Esophagus squamous epithelium (tissue), 4 donors: ENCODE results near the gene PROB1.

Source experiments
- CTCF ChIP-seq, 6 experiments: fragments of 450-650 bp in 4 of 6; fragments of 200-600 bp in 2 of 6; sonication (generic) in 2 of 6; IDR thresholded peaks; one replicate each; pipeline ENCODE4 v1.5.1; 2016 to 2019; ENCODE audit warnings: antibody characterized with exemption in 6 of 6, mild to moderate bottlenecking in 4 of 6, moderate library complexity in 4 of 6
- POLR2A ChIP-seq, 4 donors: fragments of 450-650 bp; IDR thresholded peaks; one replicate each; pipeline ENCODE4 v1.6.1; 2017; ENCODE audit warnings: antibody characterized with exemption in 4 of 4, mild to moderate bottlenecking in 4 of 4, moderate library complexity in 3 of 4

- TF ChIP-seq CTCF (IDR thresholded peaks at IDR 0.05) (no peak), POLR2A (IDR thresholded peaks at IDR 0.05) (no peak)
These were observed 21.0 kb upstream of the PROB1 start for GRCh38 chr5:139415869-139416268.
